Muscle layer of duodenum (tissue), 2 donors: Measurements from ENCODE around the gene SFR1.

ENCODE experiments used
- H3K27ac ChIP-seq: one replicate; pipeline ENCODE4 v1.7.0; 2013; ENCODE audit warnings: mild to moderate bottlenecking, low read length
- H3K27me3 ChIP-seq: one replicate; pipeline ENCODE4 v1.7.0; 2013; ENCODE audit warnings: low read depth, mild to moderate bottlenecking, control low read depth, low read length
- H3K36me3 ChIP-seq, 2 donors: one replicate each; pipeline ENCODE4 v1.7.0; 2013; ENCODE audit warnings: low read length in 2 of 2, control low read depth in 1 of 2, mild to moderate bottlenecking in 1 of 2; ENCODE audit not compliant: insufficient read depth in 2 of 2, control insufficient read depth in 1 of 2
- H3K4me1 ChIP-seq, 2 donors: one replicate each; pipeline ENCODE4 v1.7.0; 2013; ENCODE audit warnings: low read length in 2 of 2, mild to moderate bottlenecking in 2 of 2, control low read depth in 1 of 2, moderate library complexity in 1 of 2; ENCODE audit not compliant: insufficient read depth in 2 of 2, control insufficient read depth in 1 of 2
- H3K4me3 ChIP-seq, 2 donors: one replicate each; pipeline ENCODE4 v1.7.0; 2013; ENCODE audit warnings: low read length in 2 of 2, low read depth in 1 of 2, mild to moderate bottlenecking in 1 of 2
- H3K9me3 ChIP-seq, 2 donors: one replicate each; pipeline ENCODE4 v1.7.0; 2013; ENCODE audit warnings: low read length in 2 of 2, control low read depth in 1 of 2, mild to moderate bottlenecking in 1 of 2; ENCODE audit not compliant: control insufficient read depth in 1 of 2
- donor health status: healthy.

The SFR1 gene

GRCh38 chr10:104109908-104110662 lies 11.9 kb upstream of the SFR1 start:
- Histone ChIP-seq H3K4me1 (no peaks in the 10 kb centered on the region), H3K27me3 (no peaks in the 10 kb centered on the region), H3K27ac (no peak overlapping the region), H3K4me3 (no peak overlapping the region), H3K36me3 (no peaks in the 10 kb centered on the region), H3K9me3 (no peaks in the 10 kb centered on the region)

DNA sequence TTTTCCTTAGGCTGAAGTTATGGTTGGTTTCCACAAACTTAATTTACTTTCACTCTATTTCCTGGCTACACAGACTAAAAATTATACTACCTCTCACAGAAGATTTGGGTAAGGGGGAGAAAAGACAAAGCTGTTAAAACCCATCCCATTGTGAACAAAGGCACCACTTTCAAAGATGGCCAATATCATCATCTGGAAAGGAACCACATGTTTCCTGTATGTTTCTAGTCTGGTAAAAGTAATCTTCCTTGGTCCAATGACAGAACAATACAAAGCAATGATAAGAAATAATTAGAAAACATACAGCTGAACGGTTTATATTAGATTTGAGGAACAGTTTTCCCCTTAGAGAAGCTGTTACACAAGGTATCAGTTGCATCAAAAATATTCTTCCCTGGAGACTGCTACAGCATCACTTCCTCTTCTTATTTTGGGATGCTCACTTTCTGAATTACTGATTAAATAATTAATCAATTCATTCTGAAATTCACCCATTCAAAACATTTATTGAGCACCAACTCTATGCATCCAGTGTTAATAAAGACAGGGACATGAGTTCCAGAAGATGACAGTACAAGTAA lies 8.5 kb upstream of the SFR1 start:
- no peaks in the 10 kb centered on the region for H3K27me3 ChIP-seq

DNA sequence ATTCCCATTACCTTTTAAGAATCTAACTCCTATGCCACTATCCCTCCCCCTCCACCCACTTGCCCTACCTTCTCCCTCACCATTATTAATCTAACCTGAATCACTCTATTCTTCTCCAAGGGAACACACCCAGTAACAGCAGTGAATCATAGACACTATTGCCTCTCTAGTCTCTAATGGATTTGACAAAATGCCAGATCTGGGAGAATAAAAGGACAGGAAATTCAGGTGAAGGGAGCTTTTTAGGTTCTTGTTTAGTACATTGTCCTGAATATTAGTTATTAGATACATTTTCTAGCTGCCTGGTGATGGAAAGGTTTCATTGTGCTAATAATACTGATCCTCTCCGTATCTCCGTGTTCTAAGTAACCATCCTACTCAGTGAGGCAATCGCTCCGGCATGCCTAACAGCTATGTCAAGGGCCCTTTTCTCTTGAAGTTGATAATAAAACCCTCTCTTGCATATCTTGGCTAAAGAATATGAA lies 4.1 kb upstream of the SFR1 start:
- Histone ChIP-seq H3K27ac (no peak overlapping the region), H3K36me3 (peaks cover 0 to 18% of the 10 kb centered on the region in 2 donors), H3K9me3 (no peaks in the 10 kb centered on the region), H3K27me3 (no peaks in the 10 kb centered on the region), H3K4me1 (peaks cover 0 to 10% of the 10 kb centered on the region in 2 donors), H3K4me3 (no peak overlapping the region)

More for the DNA sequence above, 8.5 kb upstream of the SFR1 start:
- H3K27ac ChIP-seq, result no peak overlapping the region
- no peaks in the 10 kb centered on the region for H3K36me3 ChIP-seq
- H3K4me1 ChIP-seq, result no peaks in the 10 kb centered on the region
- no peak overlapping the region for H3K4me3 ChIP-seq
- H3K9me3 ChIP-seq, result no peaks in the 10 kb centered on the region

DNA sequence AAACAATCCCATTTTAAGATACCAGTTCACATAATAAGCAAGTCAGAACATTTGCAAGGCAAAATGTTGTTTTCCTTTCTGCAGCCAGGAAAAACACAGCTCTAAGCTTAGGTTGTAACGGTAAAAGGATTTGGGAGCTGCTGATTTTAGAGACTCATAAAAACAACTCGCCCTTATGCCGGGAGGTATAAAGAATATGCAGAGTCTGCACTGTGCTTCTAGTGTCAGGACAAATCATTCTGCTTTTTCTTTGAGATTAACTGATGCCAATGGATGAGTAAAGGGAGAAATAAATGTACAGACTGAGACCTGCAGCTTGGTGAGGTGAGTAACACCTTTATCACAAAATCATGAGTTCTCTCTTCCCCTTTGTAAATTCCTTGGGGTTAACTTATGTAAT lies 2.0 kb upstream of the SFR1 start:
- Histone ChIP-seq H3K4me3 (no peak overlapping the region), H3K9me3 (no peaks in the 10 kb centered on the region), H3K27me3 (no peaks in the 10 kb centered on the region), H3K27ac (peak overlapping the region; percentile 100), H3K36me3 (peaks cover 0 to 18% of the 10 kb centered on the region in 2 donors), H3K4me1 (peaks cover 3 to 10% of the 10 kb centered on the region in 2 donors)

GRCh38 chr10:104120512-104120902 lies 1.5 kb upstream of the SFR1 start:
- no peaks in the 10 kb centered on the region for H3K9me3 ChIP-seq
- peaks cover 3 to 10% of the 10 kb centered on the region in 2 donors for H3K4me1 ChIP-seq
- H3K36me3 ChIP-seq, result peaks cover 0 to 18% of the 10 kb centered on the region in 2 donors
- H3K27me3 ChIP-seq, result no peaks in the 10 kb centered on the region
- H3K4me3 ChIP-seq, result peak overlapping the region; percentile 82 to 91
- peak overlapping the region; percentile 100 for H3K27ac ChIP-seq

DNA sequence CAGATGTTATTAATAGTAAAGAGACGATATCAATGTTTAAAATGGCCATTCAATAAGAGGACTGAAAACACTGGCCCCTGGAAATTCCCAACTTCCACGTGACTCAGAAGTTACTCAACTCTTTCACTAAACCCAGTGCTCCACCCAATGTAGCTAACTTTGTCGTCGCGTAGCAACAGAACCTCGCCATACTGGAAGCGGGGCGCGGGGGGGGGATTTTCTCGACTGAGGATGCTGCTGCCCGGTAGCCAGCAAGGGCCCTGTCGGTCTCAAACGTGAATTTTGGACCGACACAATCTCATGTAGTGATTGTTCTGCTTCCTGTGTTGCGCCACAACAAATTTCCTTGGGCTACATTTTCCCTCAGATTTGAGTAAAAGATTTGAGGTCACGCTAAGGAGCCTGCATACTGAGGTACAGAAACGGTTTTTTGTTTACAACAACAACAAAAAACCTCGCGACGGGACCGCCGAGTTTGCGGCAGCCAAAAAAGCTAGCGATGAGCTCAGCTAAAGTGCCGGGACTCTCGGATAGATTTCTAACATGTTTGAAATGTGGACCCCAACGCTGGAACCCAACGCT lies 977 bp upstream of the SFR1 start:
- Histone ChIP-seq H3K27me3 (no peaks in the 10 kb centered on the region), H3K4me1 (peaks cover 3 to 10% of the 10 kb centered on the region in 2 donors), H3K9me3 (no peaks in the 10 kb centered on the region), H3K27ac (peak overlapping the region; percentile 100), H3K36me3 (peaks cover 0 to 18% of the 10 kb centered on the region in 2 donors), H3K4me3 (peak overlapping the region; percentile 82 to 91)

- no peaks in the 10 kb centered on the region for H3K27me3 ChIP-seq
- H3K4me3 ChIP-seq, result peak overlapping the region; percentile 82 to 92
- H3K9me3 ChIP-seq, result no peaks in the 10 kb centered on the region
- H3K27ac ChIP-seq, result peak overlapping the region; percentile 96
- H3K4me1 ChIP-seq, result peaks cover 3 to 10% of the 10 kb centered on the region in 2 donors
- peaks cover 0 to 18% of the 10 kb centered on the region in 2 donors for H3K36me3 ChIP-seq
These were observed 495 bp downstream of the SFR1 start for GRCh38 chr10:104122225-104123107.

DNA sequence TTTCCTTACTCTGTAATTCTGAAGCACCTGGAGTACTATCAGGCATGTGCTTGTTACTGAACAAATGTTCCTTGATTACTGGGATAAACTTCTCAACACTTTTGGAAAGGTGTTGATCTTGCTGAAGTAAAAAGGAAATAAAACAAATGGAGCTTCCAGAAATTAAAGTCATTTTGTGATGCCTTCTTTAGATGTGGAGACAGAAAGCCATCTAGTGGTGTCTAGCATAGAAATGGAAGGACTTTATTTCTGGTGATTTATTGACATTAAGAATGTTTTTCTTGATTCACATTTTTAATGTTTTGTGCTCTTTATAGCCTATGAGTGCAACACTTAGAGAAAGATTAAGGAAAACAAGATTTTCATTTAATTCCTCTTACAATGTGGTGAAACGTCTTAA lies 1.4 kb downstream of the SFR1 start:
- Histone ChIP-seq H3K4me1 (peaks cover 3 to 10% of the 10 kb centered on the region in 2 donors), H3K27me3 (no peaks in the 10 kb centered on the region), H3K9me3 (no peaks in the 10 kb centered on the region), H3K4me3 (no peak overlapping the region), H3K27ac (no peak overlapping the region), H3K36me3 (peaks cover 0 to 18% of the 10 kb centered on the region in 2 donors)

DNA sequence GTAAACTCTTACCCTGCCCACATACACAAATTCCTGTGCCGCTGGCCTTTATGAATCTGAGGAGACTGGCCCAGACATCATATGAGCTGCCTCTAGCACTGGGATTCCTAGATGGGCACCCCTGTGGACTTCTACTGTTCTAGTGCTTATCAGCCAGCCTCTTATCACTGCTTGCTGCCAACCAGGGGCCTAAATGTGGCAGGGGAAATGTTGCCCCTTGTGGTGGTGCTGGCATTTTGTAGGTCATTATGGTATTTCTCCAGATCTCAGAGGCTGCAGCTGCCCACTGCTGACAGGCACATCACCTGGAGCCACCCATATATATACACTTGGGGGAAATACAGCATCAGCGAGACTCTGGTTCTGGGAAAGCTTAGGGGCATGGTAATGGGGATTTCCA lies 5.4 kb downstream of the SFR1 start:
- no peak overlapping the region for H3K4me3 ChIP-seq
- H3K36me3 ChIP-seq, result no peaks in the 10 kb centered on the region
- H3K4me1 ChIP-seq, result peaks cover 3 to 5% of the 10 kb centered on the region in 2 donors
- H3K27ac ChIP-seq, result no peak overlapping the region
- no peaks in the 10 kb centered on the region for H3K27me3 ChIP-seq
- no peaks in the 10 kb centered on the region for H3K9me3 ChIP-seq

- Histone ChIP-seq H3K27ac (no peak overlapping the region), H3K36me3 (no peaks in the 10 kb centered on the region), H3K9me3 (no peaks in the 10 kb centered on the region), H3K4me3 (no peak overlapping the region), H3K27me3 (no peaks in the 10 kb centered on the region), H3K4me1 (peaks cover 0 to 3% of the 10 kb centered on the region in 2 donors)
These were observed 6.2 kb downstream of the SFR1 start for GRCh38 chr10:104128214-104128613.

DNA sequence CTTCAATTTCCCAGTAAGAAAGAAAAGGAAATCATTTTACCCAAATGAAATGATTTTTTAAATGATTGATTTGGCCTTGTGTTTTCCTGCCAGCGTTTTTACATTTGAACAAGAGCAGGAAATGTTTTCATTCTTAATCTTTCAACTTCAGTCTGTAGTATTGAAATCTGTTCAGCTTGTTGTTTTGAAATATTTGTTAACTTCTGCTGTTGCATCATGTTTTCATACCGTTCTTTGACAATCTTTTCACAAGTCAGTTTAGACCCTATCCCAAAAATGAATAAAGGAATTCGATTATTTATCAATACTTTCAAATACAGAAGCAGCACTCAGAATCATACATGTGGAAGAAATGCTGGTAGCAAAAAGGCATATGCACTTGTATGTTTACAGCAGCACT lies 8.1 kb downstream of the SFR1 start:
- Histone ChIP-seq H3K9me3 (no peaks in the 10 kb centered on the region), H3K4me3 (no peak overlapping the region), H3K4me1 (no peaks in the 10 kb centered on the region), H3K27ac (no peak overlapping the region), H3K36me3 (no peaks in the 10 kb centered on the region), H3K27me3 (no peaks in the 10 kb centered on the region)
